NCI-H146 treated with DMSO at 0.1 percent for 48 hours (cell line): ENCODE results near the gene CHMP1B.
"Not testable (repeated sequence)": the region's sequence is repeated elsewhere in the genome, so short reads cannot be mapped to it uniquely, and the experiment has no call there.

Experiments used
- DNase-seq: peaks from one replicate; lab custom pipeline; 2025; ENCODE audit not compliant: unreplicated experiment; lab: John Stamatoyannopoulos, UW

Gene CHMP1B

DNA sequence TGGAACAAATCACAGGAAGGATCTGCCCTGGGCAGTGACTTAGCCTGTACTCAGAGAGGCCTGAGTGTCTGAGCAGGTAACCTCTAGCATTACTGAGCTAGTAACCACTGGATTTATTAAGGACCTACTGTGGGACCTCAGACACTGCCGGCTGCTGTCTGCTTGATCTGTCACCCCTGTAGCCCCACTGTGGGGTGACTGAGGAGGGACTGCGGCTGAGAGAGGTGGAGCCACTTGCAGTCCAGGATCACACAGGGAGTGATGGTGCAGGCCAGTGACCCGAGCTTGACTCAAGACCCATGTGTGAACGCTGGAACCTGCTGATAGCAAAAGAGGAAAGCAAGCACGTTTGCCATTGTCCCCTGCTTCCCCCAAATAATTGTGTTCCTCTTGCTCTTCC, 15.6 kb downstream of the CHMP1B start:
- DNase-seq, result no peak

DNA sequence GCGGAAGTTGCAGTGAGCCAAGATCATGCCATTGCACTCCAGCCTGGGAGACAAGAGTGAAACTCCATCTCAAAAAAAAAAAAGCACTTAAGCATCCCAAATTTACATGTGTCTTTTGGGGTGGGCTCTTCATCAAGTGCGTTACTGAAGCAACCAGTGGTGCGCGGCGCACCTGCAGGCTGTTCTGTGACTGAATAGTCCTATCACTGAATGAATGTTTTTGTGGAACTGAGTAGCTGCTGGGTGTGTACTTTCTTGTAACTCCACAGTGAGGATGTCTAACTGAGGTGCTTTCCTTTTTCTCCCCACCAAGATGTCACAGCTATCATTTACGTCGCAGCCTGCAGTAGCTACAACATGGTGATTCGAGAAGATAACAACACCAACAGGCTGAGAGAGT, 17.0 kb downstream of the CHMP1B start:
- DNase-seq, result no peak

DNA sequence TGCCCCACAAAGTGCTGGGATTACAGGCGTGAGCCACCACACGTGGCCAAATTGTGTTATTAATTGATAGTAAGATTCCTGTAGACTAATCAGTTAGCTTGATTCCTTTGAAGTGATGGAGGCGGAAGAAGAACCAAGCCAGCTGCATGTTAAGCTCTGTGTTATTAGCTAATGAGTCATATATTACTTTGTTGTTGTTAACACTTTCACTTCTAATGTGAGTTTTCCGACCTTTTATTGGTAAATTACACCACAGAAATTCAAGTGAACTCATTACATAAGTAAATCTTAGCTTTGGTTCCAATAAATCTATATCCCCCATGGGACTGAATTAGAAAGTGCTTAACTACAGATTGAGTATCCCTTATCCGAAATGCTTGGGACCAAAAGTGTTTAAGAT, 20.3 kb downstream of the CHMP1B start:
- no peak for DNase-seq

DNA sequence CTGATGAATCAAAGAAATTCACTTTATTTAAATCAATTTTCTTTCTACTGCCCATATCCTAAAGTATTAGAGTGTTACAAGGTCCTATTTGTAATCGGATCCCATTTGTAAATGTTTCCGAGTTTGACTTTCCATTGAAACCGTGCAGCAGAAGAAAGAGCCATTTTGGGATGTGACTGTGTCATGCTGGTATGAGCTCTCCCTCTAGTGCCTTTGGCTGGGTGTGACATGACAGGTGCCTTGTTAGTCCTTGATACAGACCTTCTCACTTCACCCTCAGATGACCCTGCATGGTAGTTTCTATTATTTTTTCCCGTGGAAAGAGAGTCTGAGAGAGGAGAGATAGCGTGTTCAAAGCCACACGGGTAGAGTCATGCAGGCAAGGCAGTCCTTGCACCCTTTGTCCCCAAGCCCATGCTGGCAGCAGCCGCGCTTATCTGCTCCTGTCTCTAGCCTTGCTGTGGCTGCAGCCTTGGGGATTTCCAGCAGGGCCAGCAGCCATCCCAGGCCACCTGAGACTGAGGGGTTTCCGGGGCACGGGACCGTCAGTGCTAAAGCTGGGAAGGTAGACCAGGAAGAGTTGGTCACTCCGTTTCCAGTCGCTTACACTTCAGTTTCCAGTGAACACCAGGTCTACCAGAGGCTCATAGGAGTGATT, 21.4 kb downstream of the CHMP1B start:
- DNase-seq, result peak; percentile 83

DNA sequence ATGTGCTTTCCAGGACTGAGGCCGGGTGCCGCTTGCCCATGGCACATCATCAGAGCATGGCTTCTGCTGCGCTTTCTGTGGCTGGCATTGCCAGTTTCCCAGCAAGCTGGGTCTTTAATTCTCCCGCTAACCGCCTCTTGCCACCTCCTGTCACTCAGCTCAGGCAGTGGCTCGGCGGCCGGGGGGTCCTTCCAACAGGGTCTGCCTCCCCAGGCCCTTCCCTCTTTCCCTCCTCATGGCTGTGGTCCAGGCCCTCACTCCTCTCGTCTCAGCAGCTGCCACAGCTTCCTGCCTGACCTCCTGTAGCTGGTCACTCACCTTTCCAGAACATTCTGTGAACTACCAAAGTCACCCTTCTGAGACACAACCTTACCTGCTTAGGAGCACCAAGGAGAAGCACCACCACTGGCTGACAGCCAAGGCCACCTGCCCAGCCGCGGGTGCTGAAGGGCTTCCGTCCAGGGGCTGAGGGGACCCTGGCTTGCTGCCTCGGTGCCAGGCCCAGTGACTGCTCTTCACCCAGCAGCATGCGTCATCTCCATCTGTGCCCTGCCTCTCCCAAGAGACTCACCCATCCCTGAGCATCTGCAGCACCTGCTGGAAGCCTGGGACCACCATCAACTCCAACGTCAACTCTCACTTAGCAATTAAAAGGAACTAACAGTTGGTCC, 22.6 kb downstream of the CHMP1B start:
- no peak for DNase-seq

DNA sequence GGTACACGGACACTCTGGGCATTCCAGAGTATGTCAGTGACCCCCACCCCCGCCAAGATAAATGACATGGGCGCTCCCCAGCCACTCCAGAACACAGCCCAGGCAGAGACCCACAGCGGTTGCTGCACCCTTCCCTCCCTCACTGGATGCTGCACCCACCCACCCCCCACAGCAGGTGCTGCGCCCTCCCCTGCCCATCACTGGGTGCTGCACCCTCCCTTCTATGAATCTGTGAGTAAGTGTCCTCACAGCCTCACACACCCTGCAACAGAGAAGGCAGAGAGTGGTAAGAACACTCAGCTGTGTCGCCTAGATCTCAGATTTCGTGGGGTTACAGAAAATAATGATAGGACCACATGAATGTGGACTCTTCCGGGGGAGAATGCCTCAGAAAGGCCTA, 23.5 kb downstream of the CHMP1B start:
- no peak for DNase-seq

DNA sequence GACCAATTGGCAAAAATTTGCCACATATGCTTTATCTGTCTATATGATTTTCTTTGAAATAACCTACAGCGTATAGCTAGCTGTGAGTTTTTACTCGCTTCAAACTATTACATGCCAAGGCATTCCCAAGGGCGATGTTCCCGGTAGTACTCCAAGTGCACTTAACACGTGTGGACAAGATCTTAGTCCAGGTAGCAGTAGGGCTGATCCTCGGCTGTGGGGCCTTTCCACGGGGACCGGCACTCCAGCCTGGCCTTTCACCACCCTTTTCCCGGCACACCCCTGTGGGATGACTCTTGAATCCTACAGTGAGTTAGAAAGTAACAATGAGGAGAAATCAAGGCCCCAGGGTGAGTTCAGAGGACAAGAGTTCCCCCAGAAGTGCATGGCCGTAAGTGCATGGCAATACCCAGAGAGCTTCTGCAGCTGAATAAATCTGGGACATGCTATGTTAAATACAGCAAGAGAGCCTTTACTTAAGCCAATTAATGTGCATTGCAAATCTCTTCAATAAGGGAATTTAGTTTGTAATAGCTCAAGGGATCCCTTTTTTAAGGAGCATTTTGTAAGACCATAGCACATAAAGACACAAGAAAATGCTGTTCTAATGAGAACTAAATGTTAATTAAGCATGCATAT, 26.4 kb downstream of the CHMP1B start:
- no peak for DNase-seq

DNA sequence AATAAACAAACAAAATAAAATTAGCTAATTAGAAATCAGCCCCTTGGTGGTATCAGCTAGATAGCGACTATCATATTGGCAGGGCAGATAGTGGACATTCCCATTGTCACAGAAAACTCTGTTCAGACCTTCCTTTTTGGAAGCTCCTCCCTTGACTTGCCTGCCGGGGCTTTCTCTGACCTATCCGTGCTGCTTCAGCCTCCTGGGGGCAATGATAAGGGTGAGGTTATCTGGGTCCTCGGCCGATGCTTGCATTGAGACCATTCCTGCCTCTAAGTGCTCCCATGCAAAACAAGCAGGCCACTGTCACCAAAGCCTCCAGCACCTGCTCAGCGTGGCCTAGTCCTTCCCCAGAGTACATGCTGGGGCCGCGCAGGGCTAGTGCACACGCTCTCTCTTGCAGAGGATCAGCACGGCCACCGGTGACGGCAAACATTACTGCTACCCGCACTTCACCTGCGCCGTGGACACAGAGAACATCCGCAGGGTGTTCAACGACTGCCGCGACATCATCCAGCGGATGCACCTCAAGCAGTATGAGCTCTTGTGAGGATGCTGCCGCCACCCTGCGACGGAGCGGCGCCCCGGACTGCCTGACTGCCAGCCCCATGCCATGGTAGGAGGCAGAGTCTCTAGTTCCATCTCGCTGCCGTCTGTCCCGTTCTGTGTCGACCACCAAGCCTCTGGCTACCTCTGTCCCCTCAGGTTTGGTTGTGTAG, 29.5 kb downstream of the CHMP1B start:
- no peak for DNase-seq

DNA sequence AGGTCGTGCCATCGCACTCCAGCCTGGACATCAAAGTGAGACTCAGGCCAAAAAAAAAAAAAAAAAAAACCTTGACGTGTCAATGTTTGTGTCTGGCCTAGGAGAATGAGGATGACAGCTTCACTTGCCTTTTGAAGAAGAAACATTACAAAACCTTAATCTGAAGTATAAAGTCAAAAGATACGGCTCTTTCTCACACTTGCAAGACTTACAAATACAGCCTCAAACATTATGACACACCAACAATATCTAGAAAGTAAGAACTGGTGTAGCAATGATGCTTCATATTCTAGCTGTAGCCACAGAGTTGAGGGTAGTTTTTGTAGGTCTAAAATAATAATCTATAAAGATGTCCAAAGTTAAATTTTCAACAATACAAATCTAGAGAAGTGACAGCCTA, 31.4 kb downstream of the CHMP1B start:
- no peak for DNase-seq

DNA sequence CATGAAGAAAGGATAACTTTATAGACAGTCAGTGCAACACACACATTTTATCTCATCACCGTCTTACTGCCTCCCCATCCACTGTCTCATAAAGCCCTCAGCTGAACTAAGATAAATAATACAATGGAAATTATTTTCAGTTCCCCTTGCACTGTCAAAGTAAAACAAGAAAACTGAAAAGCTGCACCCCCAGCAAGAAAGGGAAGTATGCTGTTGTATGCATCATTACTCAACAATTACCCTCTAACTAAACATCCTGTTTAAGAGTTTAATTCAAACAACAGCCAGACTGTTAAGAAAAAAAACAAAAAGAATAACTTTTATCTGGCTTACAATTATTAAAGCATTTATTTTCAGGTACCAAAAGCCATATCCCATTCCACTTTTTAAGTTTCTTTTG, 31.9 kb downstream of the CHMP1B start:
- no peak for DNase-seq

DNA sequence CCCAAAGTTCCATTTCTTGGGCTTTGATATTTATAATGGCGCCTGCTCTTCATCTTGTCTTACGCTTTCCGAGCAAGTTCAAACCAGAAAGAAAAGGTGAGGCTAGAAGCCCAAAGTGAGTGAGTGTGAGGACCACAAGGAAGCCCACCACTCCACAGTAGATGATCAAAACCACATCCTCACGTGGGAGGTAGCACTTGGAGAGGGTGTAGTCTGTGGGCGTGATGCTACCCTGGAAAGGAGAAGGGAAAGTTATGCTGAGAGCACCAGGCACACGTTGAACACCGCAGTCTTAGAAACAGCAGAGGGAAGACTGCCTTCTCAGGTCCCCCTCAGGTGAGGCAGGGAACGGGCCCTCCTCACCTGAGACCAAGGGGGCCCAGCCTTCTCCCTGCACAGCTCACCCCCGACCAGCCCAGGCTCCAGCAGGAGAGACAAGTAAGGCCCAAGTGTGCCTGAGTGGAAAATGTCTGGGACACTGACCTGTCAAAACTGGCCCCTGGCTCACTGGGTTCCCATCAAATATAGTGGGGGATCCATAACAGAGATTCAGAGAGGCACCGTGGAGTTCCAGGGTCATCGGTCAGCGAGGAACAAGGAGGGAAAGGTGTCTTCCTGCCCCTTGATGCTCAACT, 33.3 kb downstream of the CHMP1B start:
- DNase-seq, result no peak

DNA sequence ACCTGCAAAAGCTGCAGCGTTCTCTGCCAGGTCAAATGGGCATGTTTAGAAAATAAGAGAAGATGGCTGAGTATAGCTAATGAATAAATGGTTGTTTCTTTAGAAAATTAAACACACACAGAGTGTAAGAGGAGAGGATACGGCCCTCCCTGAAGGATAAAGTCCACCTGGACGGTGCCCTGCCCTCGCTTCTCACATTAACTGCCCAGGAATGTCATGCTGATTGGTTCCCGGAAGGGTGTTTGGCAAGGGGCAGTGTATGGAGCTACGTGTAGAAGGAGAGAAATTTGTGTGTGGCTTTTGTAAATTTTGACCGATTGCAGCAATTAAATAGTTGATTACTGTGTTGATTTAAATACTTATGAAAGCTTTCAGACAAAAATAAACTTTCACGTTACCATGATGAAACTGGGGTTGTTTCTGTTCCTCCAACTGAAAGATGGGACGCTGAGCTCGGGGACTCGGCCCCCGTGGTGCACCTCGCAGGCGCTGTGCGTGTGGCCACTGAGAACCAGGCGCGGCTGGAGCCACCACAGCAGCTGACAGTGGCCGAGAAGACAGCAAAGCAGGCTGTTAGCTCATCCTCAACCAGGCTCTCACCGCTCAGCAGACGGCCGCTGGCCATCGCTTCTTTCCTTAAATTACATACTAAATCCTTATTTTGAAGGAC, 34.2 kb downstream of the CHMP1B start:
- no peak for DNase-seq

DNA sequence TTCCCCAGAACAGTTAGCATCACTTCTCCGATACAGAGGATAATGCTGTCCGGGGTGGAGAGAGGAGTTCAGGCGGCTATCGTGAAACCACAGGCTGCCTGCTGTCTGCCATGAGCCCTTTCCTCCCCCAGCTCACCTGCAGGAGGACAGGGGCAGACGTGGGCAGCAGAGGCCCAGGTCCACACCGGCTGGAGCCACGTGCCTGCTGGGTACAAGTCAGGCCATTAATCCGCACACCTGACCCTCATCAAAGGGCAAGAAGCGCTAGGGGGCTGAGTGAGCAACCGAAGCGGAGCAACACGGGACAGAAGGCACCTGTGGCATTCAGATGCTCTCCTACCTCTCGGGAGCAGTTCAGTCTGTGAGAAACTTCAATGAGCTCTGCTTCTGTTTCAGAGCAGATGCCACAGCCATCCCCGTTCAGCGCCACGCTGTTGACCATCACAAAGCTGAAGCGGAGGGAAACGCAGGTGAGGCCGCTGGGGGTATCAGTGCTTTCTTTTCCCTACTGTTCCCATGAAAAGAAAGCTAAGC, 35.4 kb downstream of the CHMP1B start:
- DNase-seq, result no peak

DNA sequence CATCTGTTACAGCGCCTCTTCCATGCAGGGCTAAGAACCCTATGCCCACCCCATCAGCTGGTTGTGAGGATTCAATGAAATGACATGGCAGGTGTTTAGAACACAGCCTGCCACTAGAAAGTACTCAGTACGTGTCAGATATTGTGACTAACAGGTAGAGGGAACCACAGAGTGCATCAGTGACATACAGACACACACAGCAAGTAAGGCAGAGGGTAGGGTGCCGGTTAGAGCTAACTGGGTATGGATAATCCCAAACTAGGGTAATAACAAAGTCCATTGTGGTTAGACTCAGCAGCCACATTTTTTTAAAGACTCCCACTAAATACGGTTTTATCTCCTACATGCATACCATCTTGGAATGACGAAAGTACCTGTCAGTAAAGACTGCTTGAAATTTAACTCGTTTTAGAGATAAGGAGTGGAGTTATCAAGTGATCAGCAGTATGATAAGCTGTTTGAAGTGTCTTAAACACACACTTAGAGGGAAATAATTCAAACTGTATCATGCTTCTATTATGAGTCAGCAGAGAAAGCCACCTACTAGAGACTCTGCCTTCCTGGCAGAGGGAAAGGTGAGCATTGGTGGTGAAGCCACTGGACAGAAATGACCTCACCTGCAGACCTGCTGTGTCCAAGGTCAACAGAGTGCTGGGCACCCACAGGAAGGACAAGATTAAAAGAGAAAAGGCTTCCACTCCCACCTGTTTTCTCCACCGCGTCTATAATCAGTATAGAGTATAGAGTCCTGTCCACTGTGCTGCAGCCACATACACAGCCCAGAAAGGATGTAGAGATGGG, 36.3 kb downstream of the CHMP1B start:
- DNase-seq, result no peak

DNA sequence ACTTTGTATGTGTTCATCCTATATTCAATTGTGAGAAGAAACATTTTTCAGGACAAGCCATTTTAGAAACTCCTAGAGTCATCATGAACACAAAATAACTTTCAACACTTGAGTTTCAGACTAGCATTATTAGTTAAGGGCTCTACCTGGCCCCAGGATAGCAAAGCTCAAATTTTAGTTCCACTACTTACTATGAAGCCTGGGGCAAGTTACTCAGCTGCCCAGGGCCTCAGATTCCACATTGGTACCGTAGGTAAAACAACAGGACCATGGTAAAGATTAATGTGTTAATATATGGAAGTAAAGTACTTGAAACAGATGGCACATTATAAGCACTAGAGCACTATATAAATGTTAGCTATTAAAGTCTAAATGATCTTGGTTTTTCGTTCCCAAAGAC, 37.5 kb downstream of the CHMP1B start:
- DNase-seq, result no peak

DNA sequence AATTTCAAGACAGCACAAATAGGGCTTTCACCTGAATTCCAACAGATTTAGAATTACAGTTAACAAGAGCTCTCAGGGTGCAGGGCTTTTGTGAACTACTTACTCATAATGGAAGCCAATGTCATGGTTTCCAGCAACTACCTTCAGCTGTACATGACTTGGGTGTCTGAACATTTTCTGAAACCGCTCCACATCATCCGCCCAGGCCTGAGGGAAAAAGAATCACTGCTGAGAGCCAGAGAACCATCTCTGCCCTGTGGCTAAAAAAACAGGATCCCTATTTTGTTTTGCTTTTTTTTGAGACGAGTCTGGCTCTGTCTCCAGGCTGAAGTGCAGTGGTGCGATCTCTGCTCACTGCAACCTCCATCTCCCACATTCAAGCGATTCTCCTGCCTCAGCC, 38.1 kb downstream of the CHMP1B start:
- no peak for DNase-seq

DNA sequence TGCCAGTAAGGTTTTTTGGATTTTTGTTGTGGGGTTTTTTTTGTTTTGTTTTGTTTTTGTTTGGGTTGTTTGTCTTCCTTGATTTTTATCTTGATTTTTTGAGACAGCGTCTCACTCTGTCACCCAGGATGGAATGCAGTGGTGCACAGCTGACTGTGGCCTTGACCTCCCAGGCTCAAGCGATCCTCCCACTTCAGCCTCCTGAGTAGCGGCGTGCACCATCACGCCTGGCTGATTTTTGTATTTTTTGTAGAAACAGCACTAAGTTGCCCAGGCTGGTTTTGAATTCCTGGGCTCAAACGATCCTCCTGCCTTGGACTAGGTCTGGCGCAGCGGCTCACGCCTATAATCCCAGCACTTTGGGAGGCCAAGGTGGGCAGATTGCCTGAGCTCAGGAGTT, 40.5 kb downstream of the CHMP1B start:
- no peak for DNase-seq

DNA sequence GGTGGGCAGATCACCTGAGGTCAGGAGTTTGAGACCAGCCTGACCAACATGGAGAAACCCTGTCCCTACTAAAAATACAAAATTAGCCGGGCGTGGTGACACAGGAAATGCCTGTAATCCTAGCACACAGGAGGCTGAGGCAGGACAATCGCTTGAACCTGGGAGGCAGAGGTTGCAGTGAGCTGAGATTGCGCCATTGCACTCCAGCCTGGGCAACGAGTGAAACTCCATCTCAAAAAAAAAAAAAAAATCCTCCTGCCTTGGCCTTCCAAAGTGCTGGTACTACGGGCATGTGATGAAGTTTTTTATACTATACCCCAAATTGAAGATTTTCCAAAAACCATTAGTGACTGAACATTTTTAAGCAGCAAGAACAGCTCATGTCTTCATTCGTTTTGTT, 41.2 kb downstream of the CHMP1B start:
- DNase-seq, result not testable (repeated sequence)

DNA sequence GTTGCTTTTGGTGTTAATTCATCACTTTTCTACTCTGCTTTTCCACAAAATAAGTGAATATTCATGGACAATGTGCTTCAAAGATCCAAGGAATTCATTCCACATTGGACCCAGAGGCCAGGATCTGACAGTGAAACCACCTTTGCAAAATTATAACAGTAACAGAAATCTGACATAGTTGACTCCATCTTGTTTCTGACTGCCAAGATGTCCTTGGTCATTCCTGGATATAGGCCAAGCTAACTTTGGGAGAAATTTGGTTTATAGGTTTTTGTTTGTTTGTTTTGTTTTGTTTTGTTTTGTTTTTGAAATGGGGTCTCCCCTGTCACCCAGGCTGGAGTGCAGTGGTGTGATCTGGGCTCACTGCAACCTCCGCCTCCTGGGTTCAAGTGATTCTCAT, 46.6 kb downstream of the CHMP1B start:
- no peak for DNase-seq

DNA sequence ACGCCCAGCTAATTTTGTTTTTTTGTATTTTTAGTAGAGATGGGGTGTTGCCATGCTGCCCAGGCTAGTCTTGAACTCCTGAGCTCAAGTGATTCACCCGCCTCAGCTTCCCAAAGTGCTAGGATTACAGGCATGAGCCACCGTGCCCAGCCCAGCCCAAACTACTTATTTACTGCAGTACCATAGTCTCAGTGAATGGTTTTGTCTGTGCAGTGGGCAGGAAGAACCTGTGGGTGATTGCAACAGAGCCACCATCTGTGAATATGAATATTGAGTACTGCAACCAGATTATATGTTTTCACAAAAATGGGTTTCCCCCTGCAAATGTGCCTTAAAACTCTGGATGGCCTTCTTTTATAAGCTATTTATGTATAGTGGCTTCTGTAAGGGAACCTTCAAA, 47.9 kb downstream of the CHMP1B start:
- no peak for DNase-seq
